Muscle of arm (tissue), 14 donors: ENCODE data around the gene ALDH4A1. TPM values are rescaled to one million over a fixed set of nuclear protein-coding genes. Genes with fewer than 3 reads are reported as not detected.

Experiments used
- DNase-seq: peaks from one replicate; pipeline ENCODE4 v3.0.0-alpha.2; 2013
- long read RNA-seq, 11 donors: transcript quantifications; one replicate each; lab custom pipeline, GENCODE V29; 2026
- polyA plus RNA-seq, 12 donors: library from polyadenylated mRNA; unstranded; fragments of 120-200 nt; gene quantifications; one replicate each; pipeline ENCODE4 v1.2.1, GENCODE V29; 2013; ENCODE audit not compliant: insufficient read length in 12 of 12

Gene ALDH4A1, protein sequence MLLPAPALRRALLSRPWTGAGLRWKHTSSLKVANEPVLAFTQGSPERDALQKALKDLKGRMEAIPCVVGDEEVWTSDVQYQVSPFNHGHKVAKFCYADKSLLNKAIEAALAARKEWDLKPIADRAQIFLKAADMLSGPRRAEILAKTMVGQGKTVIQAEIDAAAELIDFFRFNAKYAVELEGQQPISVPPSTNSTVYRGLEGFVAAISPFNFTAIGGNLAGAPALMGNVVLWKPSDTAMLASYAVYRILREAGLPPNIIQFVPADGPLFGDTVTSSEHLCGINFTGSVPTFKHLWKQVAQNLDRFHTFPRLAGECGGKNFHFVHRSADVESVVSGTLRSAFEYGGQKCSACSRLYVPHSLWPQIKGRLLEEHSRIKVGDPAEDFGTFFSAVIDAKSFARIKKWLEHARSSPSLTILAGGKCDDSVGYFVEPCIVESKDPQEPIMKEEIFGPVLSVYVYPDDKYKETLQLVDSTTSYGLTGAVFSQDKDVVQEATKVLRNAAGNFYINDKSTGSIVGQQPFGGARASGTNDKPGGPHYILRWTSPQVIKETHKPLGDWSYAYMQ
- 10 to 100 TPM in 9 of 12 donors, 1 to 10 TPM in 2, not detected in 1; 7.0 to 15.3 (median 12.7) TPM for polyA plus RNA-seq
- long read RNA-seq, donor 1: 0 reads
- long read RNA-seq, donor 2, partial matches to known transcripts: 0 of 3 reads
- long read RNA-seq, donor 2, other reads (novel, unspliced or antisense): 0 of 3 reads
- long read RNA-seq, donor 3, partial matches to known transcripts: 0 of 1 reads
- long read RNA-seq, donor 3, other reads (novel, unspliced or antisense): 0 of 1 reads
- long read RNA-seq, donor 4: 0 reads
- long read RNA-seq, donor 5, partial matches to known transcripts: 0 of 2 reads
- long read RNA-seq, donor 5, other reads (novel, unspliced or antisense): 0 of 2 reads
- long read RNA-seq, donor 6, partial matches to known transcripts: 0 of 1 reads
- long read RNA-seq, donor 6, other reads (novel, unspliced or antisense): 0 of 1 reads
- long read RNA-seq, donor 7: 0 reads
- long read RNA-seq, donor 8, partial matches to known transcripts: 0 of 1 reads
- long read RNA-seq, donor 8, other reads (novel, unspliced or antisense): 0 of 1 reads
- long read RNA-seq, donor 9, partial matches to known transcripts: 0 of 2 reads
- long read RNA-seq, donor 9, other reads (novel, unspliced or antisense): 0 of 2 reads
- long read RNA-seq, donor 10, transcript ALDH4A1-202 (15 exons, 3,363 nt): major isoform, 5 of 5 reads
- long read RNA-seq, donor 10, partial matches to known transcripts: 0 of 5 reads
- long read RNA-seq, donor 10, other reads (novel, unspliced or antisense): 0 of 5 reads
- long read RNA-seq, donor 11, partial matches to known transcripts: 0 of 3 reads
- long read RNA-seq, donor 11, other reads (novel, unspliced or antisense): 0 of 3 reads

DNA sequence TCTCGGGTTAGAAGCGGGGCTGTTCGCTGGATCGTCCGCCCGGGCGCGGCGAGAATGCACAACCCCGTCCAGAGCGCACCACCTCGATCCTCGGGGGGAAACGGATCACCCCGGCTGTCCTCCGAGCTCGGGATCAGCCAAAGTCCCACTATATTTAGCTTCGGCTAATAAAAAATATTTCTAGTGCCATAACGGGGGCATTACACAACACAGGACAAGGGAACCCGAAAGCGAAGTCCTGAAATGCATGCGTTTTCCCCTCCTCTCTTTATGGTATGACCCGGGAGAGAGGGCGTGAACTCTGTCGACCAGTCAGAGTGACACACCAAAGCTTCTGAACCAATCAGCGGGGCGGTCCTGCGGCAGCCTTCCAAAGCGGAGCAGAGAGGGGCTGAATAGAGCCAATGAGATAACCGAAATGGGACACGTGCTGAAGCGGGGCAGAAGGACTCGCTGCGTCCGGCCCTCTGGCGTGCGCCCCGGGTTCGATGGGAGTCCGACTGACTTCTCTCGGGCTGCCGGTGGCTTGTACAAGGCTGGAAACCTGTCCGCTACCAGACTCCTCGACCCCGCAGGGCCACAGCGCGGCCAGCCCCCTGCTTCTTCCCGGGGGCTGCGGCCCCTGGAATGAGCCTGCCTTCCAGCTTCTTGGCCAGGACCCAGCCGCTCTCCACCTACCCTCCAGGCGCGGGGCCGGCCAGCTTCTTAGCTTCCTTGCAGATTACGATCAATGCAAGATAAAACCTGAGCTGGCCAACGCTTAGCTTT, at the start of gene ALDH4A1:
ALDH4A1 (minus strand) TSS at position 33 of the 768 bp plus-strand sequence; CDS start at position 1, 32 bp downstream.
- DNase-seq: peak; percentile 98

DNA sequence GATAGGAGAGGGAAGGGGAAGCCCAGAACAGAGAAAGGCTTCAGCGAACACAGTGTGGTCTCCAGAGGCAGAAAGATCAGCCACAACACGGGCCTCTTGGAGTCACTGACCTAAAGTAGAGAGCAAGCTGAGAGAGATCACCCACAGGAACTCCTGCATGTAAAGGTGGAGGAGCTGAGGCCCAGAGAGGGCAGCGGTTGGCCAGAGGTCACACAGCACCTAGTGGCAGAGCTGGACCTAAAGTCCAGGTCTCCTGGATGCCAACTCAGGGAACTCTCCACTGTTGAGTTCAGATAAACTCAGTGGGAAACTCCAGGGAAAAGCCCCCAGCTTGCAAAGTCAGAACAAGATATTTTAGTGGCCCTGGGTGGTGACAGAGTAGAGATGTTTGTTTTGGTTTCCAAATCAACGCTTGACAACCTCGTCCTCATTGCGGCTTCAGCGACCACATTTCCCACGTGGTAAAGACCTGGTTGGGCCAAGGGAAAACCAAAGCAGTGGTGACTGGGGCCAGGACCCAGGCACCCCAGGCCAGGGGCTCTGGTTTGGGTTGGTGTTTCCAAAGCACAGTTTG, 49.5 kb upstream of the ALDH4A1 start:
- no peak for DNase-seq

DNA sequence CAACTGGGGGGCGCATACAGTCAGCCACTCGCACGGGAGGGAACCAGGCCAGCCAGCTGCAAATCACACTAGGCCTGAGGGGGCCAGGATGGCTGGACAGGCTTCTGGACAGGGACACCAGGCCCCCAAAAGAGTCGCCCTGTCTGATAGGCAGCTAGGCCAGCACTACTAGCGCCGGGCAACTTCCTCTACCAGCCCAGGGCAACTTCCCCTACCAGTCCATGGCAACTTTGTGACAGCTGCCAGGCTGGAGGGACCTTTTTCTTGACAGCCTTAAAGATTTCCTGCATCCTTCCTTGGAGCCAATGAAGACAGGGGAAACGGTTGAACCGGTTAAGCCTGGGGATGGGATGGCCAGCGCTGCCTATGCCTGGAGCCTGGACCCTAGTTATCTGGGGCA, 49.1 kb upstream of the ALDH4A1 start:
- DNase-seq: no peak

DNA sequence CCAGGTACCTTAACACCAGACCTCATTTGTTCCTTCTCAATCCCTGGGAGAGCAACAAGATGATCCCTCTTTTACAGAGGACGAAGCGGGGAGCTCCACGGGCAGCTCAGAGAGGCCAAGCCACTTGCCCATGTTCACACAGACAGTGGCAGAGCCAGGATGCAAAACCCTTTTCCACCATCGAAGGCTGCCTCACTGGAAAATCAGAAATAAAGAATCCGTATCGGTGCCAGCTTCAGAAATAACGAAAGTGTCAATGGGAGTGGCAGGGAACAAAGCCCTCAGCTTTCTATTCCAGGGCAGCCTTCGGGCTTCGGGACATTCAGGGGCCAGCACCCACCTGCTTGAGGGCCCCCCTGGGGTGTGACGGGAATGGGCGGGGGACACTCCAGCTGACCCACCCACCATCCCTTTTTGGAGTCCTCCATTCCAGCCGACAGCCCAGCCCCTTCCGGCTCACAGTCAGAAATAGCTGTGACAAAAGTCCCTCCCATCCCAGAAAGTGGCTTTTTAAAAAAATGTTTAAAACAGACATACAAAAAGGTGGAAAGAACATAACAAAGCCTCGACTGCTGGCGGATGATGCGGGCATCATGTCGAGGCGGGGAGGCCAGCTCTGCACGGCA, 48.2 kb upstream of the ALDH4A1 start:
- DNase-seq: no peak

DNA sequence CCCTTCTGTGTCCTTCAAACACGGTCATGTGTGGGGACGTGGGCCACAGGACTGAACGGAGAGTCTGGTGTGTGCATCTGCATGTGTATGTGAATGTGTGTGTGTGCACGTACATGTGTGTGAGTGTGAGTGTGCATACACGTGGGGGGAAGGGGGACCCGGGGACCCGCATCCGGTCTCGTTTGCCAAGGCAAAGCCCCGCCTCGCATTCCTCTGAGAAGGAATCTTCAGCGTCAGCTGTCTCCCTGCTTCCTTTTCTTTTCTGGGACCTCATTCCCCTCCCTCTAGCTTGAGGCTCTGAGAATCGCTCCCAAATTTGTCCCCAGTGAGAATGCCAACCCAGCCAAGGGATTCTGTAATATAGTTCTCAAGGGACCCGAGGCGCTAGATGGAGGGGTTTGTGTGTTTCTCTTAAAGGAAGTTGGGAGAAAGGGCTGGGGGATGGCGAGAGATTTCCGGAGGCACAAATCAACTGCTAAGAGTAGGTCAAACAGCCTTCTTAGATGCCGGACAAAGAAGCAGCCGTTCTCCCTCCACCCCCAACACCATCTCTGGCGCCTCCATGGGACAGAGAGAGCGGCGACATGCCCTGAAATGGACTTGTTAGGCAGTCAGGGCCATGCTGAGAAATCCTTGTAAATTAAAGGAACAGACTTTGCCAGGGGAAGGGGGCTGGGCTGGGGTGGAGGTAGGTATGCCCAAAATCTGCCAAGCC, 47.5 kb upstream of the ALDH4A1 start:
- DNase-seq: peak; percentile 71

DNA sequence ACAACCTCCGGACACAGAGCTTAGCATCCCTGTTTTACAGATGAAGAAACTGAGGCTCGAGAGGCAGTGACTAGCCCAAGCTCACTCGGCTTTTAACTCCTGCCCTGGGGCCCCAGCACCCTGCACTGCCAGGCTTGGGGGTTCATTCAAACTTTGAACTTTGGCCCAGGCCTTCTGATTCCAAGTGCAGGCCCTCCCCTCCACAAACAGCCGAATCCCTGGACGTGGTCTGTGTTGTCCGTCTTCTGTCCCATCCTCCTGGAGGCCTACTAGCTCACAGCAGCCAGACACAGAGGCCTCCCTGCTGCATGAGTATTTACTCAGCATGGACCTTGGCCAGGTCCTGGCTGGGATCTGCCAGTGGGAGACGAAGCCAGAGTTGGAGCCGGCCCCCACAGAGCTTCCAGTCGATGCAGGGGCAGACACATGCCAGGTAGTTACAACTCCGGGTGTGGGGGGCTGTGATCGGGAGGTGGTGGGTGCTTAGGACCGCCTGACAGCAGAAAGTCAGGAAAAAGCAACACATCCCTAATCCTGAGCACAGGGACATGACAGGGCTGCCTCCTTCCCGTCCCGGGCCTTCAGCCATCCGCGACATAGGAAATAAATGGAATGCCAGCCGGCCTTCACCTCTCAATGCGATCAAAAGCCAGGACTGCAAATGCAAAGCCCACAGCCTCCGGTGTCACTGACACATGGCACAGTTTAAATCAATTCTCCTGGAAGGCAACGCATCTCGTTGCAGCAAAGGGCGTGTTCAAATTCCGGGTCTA, 46.7 kb upstream of the ALDH4A1 start:
- DNase-seq: peak; percentile 73

DNA sequence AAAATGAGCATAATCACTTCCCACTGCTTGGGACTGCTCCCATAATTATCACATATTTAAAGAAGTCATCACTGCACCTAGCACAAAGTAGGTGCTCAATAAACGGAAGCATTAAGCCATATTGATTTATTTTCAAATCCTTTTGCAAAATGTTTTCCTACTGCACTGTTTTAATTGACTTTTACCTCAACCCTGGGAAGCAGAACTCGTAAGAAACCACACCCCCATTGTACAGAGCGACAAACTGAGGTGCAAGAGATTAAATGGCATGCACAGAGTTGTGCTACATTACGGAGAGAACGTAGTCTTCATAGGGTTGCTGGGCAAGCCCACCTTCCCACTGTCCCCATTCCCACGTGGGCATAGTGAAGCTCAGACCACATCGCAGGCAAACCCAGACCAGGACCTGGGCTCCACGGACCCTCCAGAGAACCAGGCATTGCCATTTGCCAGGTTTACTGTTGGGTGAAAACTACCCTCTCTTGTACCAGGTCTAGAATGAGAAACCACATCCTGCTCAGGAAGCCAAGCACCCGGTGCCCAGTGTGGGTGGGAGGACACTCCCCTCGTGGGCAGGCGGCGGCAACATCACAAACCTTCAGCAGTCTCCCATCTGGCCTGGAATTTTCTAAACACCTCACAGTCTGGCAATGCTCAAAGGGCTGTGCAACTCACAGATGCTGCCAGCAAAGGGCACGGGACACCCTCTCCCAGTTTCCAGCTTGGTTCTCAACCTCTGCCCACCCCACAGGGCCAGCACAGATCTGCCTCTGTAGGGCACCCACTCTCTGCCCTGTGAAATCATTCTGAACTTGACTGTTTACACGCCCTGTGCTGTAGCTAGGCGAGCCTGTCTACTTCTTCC, 45.9 kb upstream of the ALDH4A1 start:
- DNase-seq: no peak

DNA sequence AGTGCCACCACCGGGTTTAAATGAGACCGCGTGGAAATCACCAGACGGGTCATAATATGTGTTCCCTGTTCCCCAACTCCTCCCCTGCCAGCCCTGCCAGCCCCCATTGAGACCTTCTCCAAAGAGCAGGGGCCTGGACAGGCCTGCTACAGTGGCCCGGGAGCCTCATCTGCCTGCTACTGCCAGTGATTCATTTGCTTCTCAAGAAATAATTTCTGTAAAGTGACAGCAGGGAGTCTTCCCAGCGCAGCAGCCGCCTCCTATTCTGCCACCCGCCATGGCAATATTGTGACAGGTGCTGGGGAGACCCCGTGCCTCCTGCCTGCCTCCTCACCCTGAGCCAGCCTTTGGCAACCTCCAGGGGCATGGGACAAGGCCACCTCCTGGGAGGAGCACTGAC, 45.2 kb upstream of the ALDH4A1 start:
- DNase-seq: no peak

DNA sequence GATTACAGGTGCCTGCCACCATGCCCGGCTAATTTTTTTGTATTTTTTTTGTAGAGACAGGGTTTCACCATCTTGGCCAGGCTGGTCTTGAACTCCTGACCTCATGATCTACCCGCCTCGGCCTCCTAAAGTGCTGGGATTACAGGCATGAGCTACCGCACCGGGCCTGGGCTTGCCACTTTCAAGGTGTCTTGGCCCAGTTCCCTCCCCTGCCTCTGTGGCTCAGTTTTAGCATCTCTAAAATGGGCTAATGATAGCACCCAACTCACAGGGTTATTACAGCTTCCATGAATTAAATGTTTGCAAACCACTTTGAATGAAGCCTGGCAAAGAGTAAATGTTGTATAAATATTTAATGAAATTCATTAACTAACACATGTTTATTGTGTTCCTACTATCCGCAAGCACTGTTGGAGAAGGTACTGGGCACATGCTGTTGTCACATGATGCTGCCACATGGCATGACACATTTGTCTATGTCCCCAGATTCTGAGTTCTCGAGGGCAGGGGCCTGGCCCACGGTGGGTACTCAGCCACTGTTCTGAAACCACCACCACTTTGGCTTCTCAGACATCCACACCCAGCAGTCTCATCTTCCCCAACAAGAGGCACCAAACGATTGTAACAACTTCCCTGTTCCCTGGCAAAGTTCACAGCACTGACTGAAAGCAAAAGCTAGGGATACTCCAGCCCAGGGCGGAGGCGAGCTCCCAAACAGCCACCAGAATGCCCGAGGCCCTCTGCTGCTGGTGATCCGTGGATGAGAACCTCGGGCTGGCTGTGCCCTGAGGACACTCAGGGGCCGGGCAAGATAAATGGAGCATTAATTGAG, 44.4 kb upstream of the ALDH4A1 start:
- no peak for DNase-seq

DNA sequence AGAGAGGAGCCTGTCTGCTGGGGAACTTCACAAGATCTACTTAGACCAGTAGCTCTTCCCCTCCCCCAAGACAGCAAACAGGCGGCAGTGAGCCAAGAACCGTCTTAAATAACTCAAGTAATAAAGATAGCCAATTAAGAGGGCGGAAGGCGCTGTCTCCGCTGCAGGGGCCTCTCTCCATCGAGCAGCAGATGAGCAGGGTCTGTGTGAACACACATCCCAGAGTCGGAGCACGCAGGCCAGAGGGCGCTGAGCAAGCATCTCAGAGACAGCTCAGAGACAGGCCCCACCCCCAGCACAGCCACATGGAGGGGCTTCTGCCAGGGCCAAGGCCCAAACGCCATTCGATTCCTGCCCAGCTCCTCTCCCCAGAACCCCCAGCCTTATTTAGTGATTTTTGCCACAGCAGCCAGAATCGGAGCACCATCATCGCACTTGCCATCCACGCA, 43.1 kb upstream of the ALDH4A1 start:
- DNase-seq: no peak

DNA sequence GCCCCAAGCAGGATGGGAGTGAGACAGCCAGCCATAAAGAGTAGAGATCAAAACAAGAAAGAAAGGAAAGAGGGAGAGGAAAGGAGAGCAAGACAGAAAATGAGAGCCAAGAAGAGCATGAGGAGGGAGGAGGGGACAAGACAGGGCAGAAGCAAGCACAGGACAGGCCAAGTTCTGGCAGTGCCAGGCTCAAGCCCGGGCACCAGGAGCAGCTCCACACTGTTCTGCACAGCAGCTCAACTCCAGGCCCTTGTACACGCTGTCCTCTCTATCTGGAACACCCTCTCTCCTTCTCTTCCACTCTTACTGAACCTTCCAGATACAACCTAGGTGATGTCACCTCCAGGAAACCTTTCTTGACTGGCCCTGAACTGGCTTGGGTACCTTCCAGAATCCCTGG, 42.5 kb upstream of the ALDH4A1 start:
- DNase-seq: no peak

DNA sequence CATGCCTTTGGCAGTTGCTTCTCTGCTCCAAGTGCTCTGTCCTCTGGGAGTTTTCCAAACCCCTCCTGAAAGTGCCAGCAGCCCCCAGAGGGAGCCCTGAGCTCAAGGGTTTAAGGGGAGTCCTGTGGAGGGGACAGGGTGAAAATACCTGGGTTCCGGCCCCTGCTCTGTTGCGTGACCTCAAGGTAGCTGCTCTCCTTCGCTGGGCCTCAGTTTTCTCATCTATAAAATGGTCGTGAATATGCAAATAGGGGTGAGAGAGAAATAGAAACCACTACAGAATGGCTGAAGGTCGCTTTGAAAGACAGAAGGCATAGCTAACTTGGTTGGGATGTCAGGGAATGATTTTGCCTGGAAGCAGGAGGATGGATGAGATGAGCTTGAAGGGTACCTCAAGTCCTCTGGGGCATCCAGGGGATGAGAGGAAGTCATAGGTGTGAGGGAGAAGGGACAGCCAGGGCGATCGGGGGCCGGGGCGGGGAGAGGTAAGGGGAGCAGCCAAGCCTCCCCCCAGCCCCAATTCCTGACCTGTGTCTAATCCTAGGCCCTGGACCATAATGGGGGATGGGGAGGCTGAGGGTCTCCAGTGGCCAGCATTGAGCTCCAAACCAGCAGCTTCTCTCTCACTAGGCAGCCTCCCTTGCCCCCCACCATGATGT, 41.7 kb upstream of the ALDH4A1 start:
- no peak for DNase-seq

DNA sequence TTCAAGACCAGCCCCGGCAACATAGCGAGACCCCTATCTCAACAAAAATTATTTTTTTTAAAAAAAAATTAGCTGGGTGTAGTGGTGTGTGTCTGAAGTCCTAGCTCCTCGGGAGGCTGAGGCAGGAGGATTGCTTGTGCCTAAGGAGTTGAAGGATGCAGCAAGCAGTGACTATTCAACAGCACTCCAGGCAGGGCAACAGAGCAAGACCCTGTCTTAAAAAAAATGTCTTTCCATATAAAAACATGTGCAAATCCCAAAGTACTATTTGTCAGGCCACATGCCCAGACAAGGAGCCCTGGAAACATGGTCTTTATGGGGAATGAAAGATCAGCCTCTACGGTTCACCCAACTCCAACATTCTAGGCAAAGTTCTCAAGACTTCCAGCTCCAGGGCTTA, 40.8 kb upstream of the ALDH4A1 start:
- no peak for DNase-seq

DNA sequence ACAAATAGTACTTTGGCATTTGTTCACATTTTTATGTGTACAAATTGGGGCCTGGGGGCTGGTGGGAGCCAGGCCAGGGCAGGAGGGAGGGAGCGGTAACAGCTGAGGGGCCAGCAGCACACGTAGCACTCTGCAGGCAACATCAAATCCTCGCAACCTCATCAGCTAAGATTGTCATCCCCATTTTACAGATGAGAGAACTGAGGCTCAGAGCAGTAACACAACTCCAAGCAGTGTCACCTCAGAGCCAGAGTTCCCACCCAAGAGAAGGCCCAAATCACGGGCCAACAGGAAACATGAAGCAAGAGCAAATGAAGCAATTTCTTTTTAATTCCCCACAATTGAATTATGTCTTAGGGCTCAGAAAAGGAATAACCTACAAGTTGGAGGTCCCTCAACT, 40.0 kb upstream of the ALDH4A1 start:
- no peak for DNase-seq

DNA sequence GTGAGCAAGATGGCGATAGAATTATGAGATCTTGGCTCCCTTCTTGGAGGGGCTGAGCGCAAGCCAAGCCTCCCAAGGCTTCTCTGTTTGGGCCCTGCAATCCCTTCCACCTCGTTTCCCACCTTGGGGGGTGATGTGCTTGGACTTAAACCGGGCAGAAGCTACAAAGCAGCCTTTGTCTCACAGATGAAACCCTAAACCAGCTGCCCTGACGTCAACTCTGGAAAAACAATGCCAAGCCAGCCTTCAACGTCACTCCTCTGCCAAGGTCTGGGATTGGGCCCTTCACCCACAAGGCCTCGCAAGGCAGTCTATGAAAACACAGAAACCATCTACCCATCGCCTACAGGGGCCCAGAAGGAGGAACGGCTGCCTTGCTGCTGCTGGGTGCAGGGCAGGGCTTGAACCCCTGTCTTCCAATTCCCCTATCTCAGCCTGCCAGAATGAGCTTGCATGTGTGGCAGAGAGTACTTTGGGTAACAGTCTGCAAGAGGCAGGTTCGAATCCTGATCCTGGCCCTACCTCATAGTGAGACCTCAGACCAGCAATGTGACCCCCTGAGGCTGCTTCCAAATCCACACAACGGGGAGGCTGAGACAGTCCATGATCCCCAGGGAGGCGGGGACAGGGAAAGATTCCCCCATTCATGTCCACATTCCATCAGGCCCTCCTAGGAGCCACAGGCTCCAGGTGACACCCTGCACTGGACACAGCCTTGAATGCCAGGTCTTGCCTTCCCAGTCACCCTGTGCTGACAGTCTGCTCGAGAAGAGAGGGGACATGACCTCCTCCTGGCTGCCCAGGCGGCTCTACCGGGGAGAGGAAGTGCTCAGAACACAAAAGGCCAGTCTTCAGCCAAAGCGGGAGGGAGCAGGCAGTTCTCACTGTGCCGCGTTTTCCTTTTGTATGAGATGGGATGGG, 39.1 kb upstream of the ALDH4A1 start:
- no peak for DNase-seq
